ENCODE results near the gene SEC61B.
"Not testable (repeated sequence)": the region's sequence is repeated elsewhere in the genome, so short reads cannot be mapped to it uniquely, and the experiment has no call there.

SEC61B gene

DNA sequence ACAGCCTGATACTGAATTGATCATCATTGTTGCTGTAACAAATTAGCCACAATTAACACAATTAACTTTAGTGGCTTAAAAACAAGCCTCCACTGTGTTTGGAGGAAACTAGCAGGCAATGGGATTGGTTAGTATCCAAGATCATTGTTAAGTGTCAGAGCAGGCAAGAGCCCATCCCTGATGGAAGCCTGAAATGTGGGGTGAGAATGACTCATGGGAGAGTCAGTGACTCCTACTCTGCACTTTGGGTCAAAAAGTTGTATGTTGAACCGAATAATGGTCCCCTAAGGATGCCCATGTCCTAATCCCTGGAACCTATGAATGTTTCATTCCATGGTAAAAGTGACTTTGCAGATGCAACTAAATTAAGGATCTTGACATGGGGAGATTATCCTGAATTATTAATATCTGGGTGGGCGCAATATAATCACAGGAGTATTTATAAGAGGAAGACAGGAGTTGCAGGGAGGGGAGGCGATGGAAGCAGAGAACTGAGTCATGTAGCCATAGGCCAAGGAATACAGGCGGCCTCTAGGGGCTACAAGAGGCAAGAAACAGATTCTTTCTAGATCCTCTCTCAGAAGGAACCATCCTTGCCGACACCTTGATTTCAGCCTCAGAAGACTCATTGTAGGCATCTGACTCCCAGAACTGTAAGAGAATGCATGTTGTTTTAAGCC, 29.2 kb upstream of the SEC61B start:
- peak; percentile 16 for DNase-seq (ENCODE audit: low spot score)

DNA sequence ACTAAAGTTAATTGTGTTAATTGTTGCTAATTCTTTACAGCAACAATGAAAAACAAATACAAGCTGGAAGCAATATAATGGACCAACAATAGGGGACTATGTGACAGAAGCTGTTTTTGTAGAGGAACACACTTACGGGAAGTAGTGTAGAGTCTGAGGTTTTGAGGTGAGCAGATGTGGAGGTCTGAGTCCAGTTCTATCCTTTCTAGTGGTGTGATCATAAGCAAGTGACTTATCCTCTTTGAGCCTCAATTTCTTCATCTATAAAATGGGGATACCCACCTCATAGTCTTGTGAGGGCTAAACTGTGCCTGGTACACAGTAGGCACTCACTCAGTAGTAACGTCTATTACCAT, 28.6 kb upstream of the SEC61B start:
- no peak for DNase-seq (ENCODE audit: low spot score)

DNA sequence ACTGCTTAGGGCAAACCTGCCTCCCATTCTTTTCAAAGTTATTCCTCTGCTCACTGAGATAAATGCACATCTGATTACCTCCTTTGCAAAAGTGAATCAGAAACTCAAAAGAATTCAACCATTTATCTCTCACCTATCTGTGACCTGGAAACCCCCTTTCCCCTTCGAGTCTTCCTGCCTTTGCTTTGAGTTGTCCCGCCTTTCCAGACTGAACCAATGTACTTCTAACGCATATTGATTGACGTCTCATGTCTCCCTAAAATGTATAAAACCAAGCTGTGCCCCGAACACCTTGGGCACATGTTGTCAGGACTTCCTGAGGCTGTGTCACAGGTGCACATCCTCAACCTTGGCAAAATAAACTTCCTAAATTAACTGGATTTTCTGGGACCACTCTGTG, 25.6 kb upstream of the SEC61B start:
- DNase-seq (ENCODE audit: low spot score): not testable (repeated sequence)

DNA sequence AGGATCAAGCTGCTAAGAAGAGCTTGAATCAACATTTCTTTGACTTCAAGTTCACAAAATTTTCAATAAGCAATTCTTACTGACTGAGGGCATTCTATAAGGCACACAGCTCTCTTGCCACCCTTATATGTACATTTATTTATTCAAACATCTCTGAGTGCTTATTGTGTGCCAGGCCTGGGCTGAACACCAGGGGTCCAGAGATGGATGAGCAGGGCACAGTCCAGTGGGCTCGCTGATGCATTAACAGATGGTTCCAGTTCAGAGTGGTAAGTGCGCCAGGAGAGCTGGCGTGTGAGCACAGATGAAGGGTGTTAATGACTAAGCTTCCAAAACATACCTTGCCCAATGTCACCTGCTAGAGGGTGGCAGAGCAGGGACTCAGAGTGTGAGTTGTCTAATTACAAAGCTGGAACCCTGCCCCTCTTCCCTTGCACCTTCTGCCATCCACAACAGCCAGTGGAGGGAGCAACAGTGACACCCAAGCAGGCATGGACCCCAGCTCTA, 24.9 kb upstream of the SEC61B start:
- DNase-seq (ENCODE audit: low spot score): peak; percentile 22

DNA sequence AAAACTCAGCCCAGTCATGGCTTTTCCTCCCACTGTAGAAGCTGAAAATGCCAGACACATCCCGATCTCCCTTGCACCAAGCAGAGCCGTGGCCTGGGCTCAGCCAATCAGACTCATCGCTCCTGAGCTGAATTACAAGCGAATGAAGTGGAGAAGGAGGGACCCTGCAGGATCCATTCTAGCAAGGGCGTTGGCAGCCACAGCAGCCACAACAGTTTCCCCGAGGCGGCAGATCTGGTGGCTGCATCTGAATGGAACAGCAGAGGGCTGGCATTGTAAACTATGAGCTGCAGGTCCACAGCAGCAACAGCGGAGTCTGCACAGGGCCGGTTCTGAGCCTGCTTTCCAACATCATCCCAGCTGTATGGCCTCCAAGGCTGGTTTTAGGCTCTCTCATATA, 24.1 kb upstream of the SEC61B start:
- DNase-seq (ENCODE audit: low spot score): no peak

DNA sequence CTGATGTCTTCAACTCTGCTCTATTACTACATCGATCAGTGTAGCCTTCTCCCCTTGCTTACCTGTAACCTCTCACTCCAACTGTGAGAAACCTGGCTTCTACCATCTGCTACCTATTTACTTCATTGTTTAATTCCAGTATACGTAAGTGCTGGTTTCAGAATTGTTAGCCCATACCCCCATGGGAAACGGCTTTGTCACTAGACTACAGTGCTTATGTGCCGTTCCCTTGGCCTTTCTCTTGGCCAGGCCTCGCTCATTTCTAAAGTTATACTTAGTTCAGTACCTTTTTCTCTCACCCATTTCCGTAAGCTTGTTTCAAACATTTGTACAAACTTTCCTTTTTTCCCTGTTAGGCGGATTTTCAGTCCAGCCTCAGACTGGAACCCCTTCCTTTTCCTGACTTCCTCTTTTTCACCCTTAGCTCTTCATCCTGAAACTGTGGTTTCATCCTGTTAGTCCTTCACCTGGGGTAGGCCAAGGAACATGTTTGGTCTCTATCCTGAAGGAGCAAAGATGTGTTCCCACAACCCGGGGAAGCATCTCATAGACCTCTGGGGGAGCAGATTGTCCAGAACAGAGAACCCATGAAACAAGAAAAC, 22.0 kb upstream of the SEC61B start:
- no peak for DNase-seq (ENCODE audit: low spot score)

DNA sequence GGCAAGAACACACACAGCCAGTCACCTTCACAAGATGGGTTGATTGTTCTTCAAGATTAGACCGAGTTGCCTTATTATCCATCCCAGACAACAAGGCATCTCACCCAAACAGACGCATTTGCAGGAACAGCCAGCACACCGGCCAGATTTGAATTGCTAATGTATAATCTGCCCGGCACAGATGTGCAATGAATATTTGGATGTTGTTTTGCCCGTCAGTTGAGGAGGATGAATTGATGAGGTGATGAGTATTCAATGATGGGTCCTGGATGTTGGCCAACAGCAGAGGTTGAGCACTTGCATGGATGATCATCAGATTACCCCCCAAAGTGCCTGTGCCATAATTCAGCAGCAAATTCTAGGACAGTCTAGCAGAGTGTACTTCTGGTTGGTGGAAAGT, 20.5 kb upstream of the SEC61B start:
- DNase-seq (ENCODE audit: low spot score): no peak

DNA sequence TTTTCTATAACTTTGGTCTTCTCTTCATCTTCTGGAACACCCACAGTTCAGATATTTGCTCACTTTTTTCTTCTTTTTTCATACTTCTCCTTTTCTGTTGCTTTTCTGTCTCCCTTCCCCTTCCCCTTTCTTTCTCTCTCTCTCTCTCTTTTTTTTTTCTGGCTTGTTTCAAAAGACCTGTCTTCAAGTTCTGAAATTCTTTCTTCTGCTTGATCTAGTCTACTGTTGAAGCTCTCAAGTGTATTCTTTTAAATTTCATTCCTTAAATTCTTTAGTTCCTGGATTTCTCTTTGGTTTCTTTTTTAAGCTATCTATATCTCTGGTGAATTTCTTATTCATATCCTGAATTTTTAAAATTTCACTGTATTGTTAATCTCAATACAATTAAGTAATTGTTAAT, 11.5 kb upstream of the SEC61B start:
- no peak for DNase-seq (ENCODE audit: low spot score)

DNA sequence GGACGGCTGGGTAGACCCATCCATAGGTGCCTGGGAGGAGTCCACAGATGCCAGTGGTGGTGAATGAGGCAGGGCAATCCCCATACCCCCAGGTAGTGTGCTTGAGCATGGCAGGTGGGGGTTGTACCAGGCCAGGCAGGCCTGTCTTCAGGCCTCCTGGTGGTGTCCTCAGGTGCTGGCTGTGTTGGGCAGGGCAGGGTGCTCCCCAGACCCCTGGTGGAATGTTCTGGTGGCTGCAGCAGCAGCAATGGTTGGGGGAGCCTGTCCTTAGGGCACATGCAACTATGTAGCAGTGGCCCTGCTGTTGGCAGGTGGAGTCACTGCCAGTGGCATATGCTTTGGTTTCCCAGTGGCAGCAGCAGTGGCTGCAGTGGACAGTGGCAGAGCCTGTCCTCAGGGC, 10.3 kb upstream of the SEC61B start:
- DNase-seq (ENCODE audit: low spot score): peak; percentile 38

DNA sequence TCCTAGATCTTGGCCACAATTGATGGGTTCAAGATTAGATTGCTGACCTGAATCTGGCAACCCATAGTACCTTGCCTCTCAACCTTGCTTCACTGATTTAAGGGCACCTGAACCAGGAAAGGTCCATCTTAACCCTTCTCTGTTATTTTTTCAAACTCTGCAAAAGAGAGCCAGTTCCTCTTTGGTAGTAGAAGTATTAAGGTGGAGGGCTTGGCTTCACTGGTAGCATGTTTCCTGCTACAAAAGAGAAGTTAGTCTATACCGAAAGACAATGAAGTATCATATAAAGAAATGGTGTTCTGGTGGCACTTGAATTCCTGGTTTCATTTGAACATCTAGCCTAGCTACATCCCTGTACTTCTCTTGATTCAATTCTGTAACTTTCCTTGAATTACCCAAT, 8.9 kb upstream of the SEC61B start:
- DNase-seq (ENCODE audit: low spot score): no peak

DNA sequence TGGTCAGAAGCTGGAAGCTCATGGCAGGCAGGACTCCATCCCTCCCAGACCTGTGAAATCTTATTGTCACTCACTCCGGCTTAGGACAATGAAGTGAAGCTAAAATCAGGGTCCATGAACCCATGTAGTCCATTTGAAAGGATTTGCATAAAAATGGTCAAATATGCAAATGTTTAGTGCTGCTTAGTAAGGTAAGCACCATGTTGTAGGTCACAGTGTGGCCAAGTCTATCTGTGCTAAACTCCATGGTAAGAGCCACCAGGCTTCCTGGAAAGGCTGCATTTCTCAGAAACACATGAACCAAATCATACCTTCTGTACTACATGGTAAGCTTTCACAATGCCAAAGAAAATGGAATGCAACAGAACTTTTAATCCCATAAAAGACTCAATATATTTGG, 6.0 kb upstream of the SEC61B start:
- no peak for DNase-seq (ENCODE audit: low spot score)

DNA sequence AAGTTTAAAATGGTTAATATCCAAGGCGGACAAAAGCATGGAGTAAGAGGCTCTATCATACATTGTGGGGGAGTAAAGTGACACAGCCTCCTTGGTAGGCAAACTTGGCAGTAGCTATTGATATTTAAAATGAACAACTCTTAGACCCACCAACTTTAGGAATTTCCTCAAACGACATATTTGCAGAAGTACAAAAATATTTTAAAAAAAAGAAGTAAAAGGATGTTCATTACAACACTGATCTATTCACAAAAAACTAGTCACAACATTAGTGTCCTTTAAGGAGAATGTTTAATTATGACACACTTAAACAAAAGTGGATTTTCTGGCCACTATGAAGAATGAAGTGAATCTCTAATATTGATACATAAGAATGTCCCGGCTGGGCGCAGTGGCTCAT, 2.1 kb upstream of the SEC61B start:
- DNase-seq (ENCODE audit: low spot score): no peak

DNA sequence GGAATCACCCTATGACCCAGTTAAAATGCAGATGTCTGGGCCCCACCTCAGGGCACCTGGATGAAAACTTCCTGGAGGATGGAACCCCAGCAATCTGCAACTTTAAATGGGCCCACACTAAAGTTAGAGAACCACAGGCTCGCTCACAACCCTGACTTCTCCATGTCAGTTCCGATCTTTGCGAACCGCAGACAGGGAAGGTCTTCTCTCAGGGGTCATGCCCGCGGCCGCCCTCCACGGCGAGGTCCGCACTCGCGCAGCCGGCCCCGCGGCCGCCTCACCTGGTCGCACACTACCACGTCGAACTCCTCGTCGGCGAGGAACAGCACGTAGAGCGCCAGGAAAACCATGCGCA, 839 bp upstream of the SEC61B start:
- no peak for DNase-seq (ENCODE audit: low spot score)

DNA sequence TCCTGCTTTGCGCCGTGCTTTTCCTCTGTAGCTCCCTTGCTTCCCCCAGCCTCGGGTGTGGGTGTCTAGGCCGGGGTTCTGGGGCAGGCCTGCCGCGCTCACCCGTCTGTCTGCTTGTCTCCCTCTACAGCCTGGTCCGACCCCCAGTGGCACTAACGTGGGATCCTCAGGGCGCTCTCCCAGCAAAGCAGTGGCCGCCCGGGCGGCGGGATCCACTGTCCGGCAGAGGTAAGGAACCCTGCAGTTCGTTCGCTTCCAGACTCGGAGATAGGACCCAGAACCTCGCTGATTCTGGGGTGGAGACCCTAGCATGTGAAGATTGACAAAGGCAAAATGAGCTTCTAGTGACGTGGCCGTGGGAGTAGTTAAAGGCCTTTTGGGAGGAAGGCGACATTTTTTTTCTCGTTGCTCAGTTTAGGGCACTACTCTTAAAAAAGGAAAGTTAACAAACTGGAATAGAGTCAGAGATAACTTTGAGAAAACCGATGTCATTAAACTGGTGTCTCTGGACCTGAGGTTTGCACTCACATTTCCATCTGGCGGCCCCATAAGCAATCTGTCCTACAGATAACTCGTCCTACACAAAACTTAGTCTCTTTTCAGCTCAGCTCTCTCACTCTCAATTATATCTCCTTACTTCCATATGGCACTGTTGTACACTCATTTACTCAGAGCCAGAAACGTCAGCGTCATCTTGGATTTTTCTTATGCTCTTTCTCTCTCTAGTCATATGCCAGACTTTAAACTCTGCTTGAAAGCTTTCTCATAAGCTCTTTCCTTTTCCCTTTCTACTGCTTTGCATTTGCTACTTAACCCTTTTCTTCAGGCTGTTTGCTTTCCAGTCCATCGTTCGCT, 561 bp downstream of the SEC61B start:
- no peak for DNase-seq (ENCODE audit: low spot score)

DNA sequence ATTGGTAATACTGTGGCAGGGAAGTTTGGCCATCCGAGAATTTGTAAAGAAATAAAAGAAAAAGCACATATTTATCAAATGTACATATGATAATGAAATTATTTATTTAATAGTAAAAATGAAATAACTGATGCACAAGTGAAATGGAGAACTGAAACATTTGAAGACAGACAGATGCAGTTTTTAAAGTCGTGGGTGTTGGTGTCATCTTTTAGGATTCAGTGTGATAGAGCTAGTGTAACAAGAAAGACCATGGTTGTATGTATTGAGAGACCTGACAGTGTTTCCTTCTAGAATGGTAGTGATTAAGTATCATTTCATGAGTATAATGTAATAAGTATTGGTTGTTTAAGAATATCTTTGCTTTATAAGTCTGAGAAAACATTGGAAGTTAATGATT, 2.4 kb downstream of the SEC61B start:
- DNase-seq (ENCODE audit: low spot score): no peak

DNA sequence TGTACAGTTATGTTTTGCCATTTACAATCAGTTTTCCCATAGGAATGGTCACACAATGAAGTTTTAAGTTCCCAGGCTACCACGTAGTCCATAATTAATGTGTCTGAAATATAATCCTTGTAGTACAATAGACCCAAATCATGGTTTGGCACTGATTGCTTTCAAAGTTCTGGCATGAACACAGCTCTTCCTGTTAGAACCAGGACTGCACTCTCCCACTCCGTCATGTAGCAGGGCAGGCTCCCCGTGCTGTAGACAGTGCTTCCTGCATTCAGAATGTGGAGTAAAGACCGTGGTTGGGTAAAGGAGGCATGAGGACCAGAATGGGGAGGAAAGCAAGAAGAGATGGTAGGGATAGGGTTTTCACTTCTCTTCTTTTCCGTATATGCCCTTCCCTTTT, 4.0 kb downstream of the SEC61B start:
- DNase-seq (ENCODE audit: low spot score): no peak

DNA sequence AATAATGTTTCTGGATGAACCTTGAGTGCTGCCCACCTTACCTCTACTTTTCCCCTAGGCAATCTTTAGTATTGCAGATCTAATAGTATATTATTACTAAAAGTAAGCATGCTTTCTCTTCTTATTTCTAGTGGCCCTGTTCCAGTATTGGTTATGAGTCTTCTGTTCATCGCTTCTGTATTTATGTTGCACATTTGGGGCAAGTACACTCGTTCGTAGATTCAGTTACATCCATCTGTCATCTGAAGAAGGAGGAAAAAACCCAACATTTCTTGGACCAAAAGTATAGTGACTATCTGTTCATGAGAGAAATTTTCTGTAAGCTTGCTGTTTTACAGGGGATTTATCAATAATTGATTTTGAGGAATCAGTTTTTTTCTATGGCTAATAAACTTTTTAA, 8.1 kb downstream of the SEC61B start:
- DNase-seq (ENCODE audit: low spot score): no peak

DNA sequence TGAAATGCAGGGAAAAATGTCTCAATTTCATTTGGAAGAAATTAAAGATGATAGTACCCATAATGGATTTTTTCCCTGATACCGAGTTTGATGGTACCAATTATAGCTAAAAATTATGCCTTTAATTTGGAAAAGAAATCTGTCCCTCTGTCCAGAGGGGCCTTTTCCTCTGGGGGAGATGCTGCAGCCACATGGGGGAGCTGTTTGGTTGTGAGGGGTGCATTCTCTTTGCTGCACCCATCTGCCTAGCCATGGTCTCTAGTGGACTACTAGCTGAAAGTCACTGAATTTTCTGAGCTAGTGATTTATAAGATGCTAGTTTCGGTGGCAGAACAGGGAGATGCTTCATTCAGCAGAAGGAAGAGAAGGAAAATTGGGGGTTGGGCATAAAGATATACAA, 9.6 kb downstream of the SEC61B start:
- peak; percentile 66 for DNase-seq (ENCODE audit: low spot score)

DNA sequence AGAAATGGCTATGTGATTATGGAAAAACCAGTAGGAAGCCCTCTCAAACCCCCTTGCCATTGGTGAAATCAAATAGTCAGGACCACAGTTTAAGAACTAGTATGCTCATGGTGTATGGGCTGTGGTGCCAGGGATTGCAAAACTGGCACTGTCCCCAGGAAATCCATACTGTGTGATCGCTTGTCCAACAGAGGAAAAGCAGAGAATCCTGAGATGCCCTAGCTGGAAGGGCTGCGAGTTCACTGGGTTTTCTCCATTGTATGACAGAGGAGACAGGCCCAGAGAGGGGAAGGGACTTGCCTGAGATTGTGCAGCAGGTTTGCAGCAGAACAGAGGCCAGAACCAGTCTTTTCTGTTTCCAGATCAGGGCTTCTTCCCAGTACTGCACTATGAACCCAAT, 12.5 kb downstream of the SEC61B start:
- DNase-seq (ENCODE audit: low spot score): no peak

DNA sequence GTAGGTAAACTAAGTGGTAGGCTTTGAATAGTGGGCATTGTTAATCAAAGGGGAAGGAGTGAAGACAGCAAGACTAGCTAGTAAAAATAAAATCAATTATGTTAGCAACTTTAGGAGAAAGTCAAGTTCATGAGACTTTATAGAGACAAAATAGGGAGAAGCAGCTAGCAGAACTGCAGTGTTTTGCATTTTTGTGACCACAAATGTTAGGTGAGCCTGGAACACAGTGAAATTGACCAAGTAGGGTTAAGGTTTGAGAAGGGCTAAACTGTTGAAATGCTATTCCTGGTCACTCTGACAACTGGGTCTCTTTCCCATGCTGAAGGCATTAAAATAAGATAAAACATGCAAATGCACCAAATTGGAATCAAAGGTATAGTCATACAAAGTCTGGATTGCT, 13.0 kb downstream of the SEC61B start:
- no peak for DNase-seq (ENCODE audit: low spot score)

DNA sequence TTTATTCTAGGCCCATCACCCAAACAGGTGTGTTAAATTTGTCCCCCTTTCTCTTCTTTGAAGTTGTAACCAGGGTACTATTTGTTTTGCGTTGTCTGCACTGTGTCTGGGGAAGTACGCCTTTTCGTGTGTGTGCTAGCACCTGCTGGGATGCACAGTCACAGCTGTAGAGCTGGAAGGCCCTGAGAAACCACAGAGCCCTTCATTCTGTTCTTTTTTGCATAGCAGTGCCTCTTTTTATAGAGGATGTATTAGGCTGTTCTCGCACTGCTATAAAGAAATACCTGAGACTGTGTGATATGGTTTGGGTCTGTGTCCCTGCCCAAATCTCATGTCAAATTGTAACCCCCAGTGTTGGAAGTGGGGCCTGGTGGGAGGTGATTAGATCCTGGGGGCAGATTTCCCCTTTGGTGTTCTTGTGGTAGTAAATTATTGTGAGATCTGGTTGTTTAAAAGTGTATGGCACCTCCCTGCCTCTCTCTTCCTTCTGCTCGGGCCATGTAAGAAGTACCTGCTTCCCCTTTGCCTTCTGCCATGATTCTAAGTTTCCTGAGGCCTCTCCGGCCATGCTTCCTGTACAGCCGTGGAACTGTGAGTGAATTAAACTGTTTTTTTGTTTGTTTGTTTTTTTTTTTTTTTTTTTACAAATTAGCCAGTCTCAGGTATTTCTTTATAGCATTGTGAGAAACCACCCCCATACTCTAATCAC, 14.0 kb downstream of the SEC61B start:
- DNase-seq (ENCODE audit: low spot score): peak; percentile 92

DNA sequence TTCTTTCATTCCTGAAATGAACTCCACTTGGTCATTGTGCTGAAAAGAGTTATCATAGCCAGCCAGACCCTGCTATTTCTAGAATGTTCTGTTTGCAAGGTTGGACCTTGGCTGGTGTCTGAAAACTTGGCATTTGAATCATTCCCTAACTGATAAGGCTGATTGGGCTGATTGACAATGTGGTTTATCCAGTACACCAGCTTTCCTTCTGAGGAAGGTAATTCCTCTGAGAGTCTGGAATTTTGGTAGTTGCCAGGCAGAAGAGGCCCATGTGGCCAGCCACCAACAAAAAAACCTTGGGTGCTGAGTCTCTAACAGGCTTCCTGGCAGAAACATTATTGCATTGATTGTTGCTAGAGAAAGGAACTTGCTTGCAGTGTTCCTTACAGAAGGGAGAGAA, 15.3 kb downstream of the SEC61B start:
- no peak for DNase-seq (ENCODE audit: low spot score)

DNA sequence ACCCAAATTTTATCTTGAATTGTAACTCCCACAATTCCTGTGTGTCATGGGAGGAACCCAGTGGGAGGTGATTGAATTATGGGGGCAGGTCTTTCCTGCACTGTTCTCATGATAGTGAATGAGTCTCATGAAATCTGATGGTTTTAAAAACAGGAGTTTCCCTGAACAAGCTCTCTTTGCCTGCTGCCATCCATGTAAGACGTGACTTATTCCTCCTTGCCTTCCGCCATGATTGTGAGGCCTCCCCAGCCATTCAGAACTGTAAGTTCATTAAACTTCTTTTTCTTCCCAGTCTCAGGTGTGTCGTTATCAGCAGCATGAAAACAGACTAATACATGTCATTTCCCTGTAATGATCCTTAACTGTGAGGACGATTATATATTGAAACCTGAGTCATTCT, 15.8 kb downstream of the SEC61B start:
- DNase-seq (ENCODE audit: low spot score): not testable (repeated sequence)
